ENCODE results near the gene KCTD4. TPM values are rescaled to one million over a fixed set of nuclear protein-coding genes. Genes with fewer than 3 reads are reported as not detected.
A peak's percentile ranks its signal among the peaks of the same experiment; 100 is the strongest.

KCTD4 gene
- total RNA-seq, 1 experiment from 2014 or later = not detected

GRCh38 chr13:45166858-45167257 lies 34.0 kb downstream of the KCTD4 start:
- ChIA-PET CTCF (no interaction called here), POLR2A (ENCODE audit: unreplicated experiment) (interaction anchor here (0.6 kb wide), 1 partner anchor 14 kb away, joined by 18 read pairs; no protein-coding TSS in a partner anchor)
- Histone ChIP-seq H3K36me3 (ENCODE audit: low read depth, low read length) (peaks cover 12% of the 10 kb centered on the region; the same call in 1 of the 2 replicates), H3K9me2 (replicated peaks; ENCODE audit: low read length) (no peaks in the 10 kb centered on the region), H3K27ac (ENCODE audit: low read length) (no peak overlapping the region), H2AFZ (ENCODE audit: low read length) (no peak overlapping the region), H3K27me3 (ENCODE audit: low read length) (no peaks in the 10 kb centered on the region), H3K9me3 (ENCODE audit: low read length) (no peaks in the 10 kb centered on the region), H3K4me3 (ENCODE audit: low read length) (no peak overlapping the region), H3F3A (ENCODE audit: low read length, unreplicated experiment) (peaks cover 3% of the 10 kb centered on the region), H4K20me1 (ENCODE audit: low read length) (no peaks in the 10 kb centered on the region), H3K79me2 (ENCODE audit: low read length) (peaks cover 44% of the 10 kb centered on the region), H3K9ac (ENCODE audit: low read length) (no peak overlapping the region), H3K4me1 (ENCODE audit: insufficient read depth, low read length) (peaks cover 26% of the 10 kb centered on the region), H3K4me2 (ENCODE audit: low read length) (no peak overlapping the region)
- ATAC-seq = no peak
- intact Hi-C loops (cut with micrococcal nuclease) = loop anchor here (10.0 kb wide), 1 partner anchor 118 kb away; no protein-coding TSS in a partner anchor
- no TSS peak for BruUV-seq (replicated peaks)
- TF ChIP-seq CTCF (conservative IDR thresholded peaks at IDR 0.05; ENCODE audit: low read depth, low read length) = no peak
- no peak for DNase-seq

- no peaks in the 10 kb centered on the region for H4K20me1 ChIP-seq (ENCODE audit: low read length)
- ATAC-seq = peak; percentile 86
- H3K27ac ChIP-seq (ENCODE audit: low read length) = peak overlapping the region; percentile 86
- H3K9me3 ChIP-seq (ENCODE audit: low read length) = no peaks in the 10 kb centered on the region
- no TSS peak for BruUV-seq (replicated peaks)
- CTCF ChIA-PET = interaction anchor here (0.6 to 1.0 kb wide), 3 partner anchors 42 to 133 kb away, joined by 3 read pairs; partner anchors contain the start of gene GTF2F2
- TF ChIP-seq EZH2phosphoT487 (IDR thresholded peaks at IDR 0.05; ENCODE audit: borderline replicate concordance, low read length) (no peak), EZH2 (IDR thresholded peaks at IDR 0.05; ENCODE audit: low read length, unreplicated experiment) (no peak), CTCF (conservative IDR thresholded peaks at IDR 0.05; ENCODE audit: low read depth, low read length) (no peak)
- intact Hi-C loops (cut with micrococcal nuclease) = loop anchor here (1.0 to 10.0 kb wide), 5 partner anchors 20 to 122 kb away; no protein-coding TSS in a partner anchor
- H3K9me2 ChIP-seq (replicated peaks; ENCODE audit: low read length) = no peaks in the 10 kb centered on the region
- peaks cover 29% of the 10 kb centered on the region; the same call in 1 of the 2 replicates for H3K36me3 ChIP-seq (ENCODE audit: low read depth, low read length)
- peak overlapping the region; percentile 40 for H3K9ac ChIP-seq (ENCODE audit: low read length)
- H3K27me3 ChIP-seq (ENCODE audit: low read length) = no peaks in the 10 kb centered on the region
- peaks cover 50% of the 10 kb centered on the region for H3K79me2 ChIP-seq (ENCODE audit: low read length)
- peaks cover 35% of the 10 kb centered on the region for H3K4me1 ChIP-seq (ENCODE audit: insufficient read depth, low read length)
- no peak overlapping the region for H2AFZ ChIP-seq (ENCODE audit: low read length)
- peak; percentile 92 for DNase-seq
- POLR2A ChIA-PET (ENCODE audit: unreplicated experiment) = interaction anchor here (0.6 kb wide), 3 partner anchors 8 to 118 kb away, joined by 3 read pairs; no protein-coding TSS in a partner anchor
- H3F3A ChIP-seq (ENCODE audit: low read length, unreplicated experiment) = peaks cover 5% of the 10 kb centered on the region
- H3K4me2 ChIP-seq (ENCODE audit: low read length) = peak overlapping the region; percentile 80
- H3K4me3 ChIP-seq (ENCODE audit: low read length) = peak overlapping the region; percentile 32; the same call in 1 of the 2 replicates
Measured at GRCh38 chr13:45162821-45163220, 38.0 kb downstream of the KCTD4 start.

- peak; percentile 74 for ATAC-seq
- Histone ChIP-seq H3F3A (ENCODE audit: low read length, unreplicated experiment) (peaks cover 5% of the 10 kb centered on the region), H3K9me3 (ENCODE audit: low read length) (no peaks in the 10 kb centered on the region), H3K27me3 (ENCODE audit: low read length) (no peaks in the 10 kb centered on the region), H3K79me2 (ENCODE audit: low read length) (peaks cover 50% of the 10 kb centered on the region), H2AFZ (ENCODE audit: low read length) (no peak overlapping the region), H3K9ac (ENCODE audit: low read length) (peak overlapping the region; percentile 13), H3K4me3 (ENCODE audit: low read length) (peak overlapping the region; percentile 31; the same call in 1 of the 2 replicates), H4K20me1 (ENCODE audit: low read length) (no peaks in the 10 kb centered on the region), H3K9me2 (replicated peaks; ENCODE audit: low read length) (no peaks in the 10 kb centered on the region), H3K4me2 (ENCODE audit: low read length) (peak overlapping the region; percentile 80), H3K36me3 (ENCODE audit: low read depth, low read length) (peaks cover 36% of the 10 kb centered on the region; the same call in 1 of the 2 replicates), H3K4me1 (ENCODE audit: insufficient read depth, low read length) (peaks cover 32% of the 10 kb centered on the region), H3K27ac (ENCODE audit: low read length) (peak overlapping the region; percentile 86)
- TF ChIP-seq EZH2 (IDR thresholded peaks at IDR 0.05; ENCODE audit: low read length, unreplicated experiment) (no peak), EZH2phosphoT487 (IDR thresholded peaks at IDR 0.05; ENCODE audit: borderline replicate concordance, low read length) (no peak), CTCF (conservative IDR thresholded peaks at IDR 0.05; ENCODE audit: low read depth, low read length) (no peak)
- ChIA-PET POLR2A (ENCODE audit: unreplicated experiment) (interaction anchor here (0.6 kb wide), 2 partner anchors 8 to 119 kb away, joined by 3 read pairs; no protein-coding TSS in a partner anchor), CTCF (interaction anchor here (1.0 kb wide), 1 partner anchor 41 kb away, joined by 3 read pairs; the partner anchor contains the start of gene GTF2F2)
- intact Hi-C loops (cut with micrococcal nuclease) = loop anchor here (2.0 to 10.0 kb wide), 4 partner anchors 19 to 123 kb away; no protein-coding TSS in a partner anchor
- DNase-seq = peak; percentile 38
- BruUV-seq (replicated peaks) = no TSS peak
Measured at GRCh38 chr13:45162194-45162593, 38.7 kb downstream of the KCTD4 start.
